Keratinocyte (primary cell): ENCODE measurements around the gene SMIM24. TPM values are rescaled to one million over a fixed set of nuclear protein-coding genes. Genes with fewer than 3 reads are reported as not detected.

ENCODE experiments used
- DNase-seq: peaks from one replicate; pipeline ENCODE4 v3.0.0-alpha.2; 2011; ENCODE audit warnings: low read depth, missing footprints, low spot score
- FAIRE-seq: peaks from 2 replicates; lab custom pipeline; 2011; peaks lifted over from hg19 to GRCh38; lab: Jason Lieb, UNC
- H2AFZ ChIP-seq: 2 replicates; pipeline ENCODE4 v1.6.0; 2012; ENCODE audit warnings: low read length, control low read depth, inconsistent platforms; ENCODE audit not compliant: control insufficient read depth
- H3K27ac ChIP-seq: 2 replicates; pipeline ENCODE4 v1.5.1; 2011; ENCODE audit warnings: low read length; ENCODE audit not compliant: control insufficient read depth, insufficient read depth
- H3K27me3 ChIP-seq: 3 replicates; pipeline ENCODE4 v1.6.0; 2011; ENCODE audit warnings: low read length; ENCODE audit not compliant: control insufficient read depth, insufficient read depth; ENCODE audit errors: extremely low read depth
- H3K36me3 ChIP-seq, 2 experiments: 2 replicates in 1 of 2; 3 replicates in 1 of 2; pipeline ENCODE4 v1.5.1; 2011; ENCODE audit warnings: low read length in 2 of 2, mild to moderate bottlenecking in 1 of 2; ENCODE audit not compliant: control insufficient read depth in 2 of 2, insufficient read depth in 2 of 2; ENCODE audit errors: extremely low read depth in 1 of 2
- H3K4me1 ChIP-seq: 3 replicates; pipeline ENCODE4 v1.5.1; 2011; ENCODE audit warnings: low read length; ENCODE audit not compliant: control insufficient read depth, insufficient read depth; ENCODE audit errors: extremely low read depth
- H3K4me2 ChIP-seq: 3 replicates; pipeline ENCODE4 v1.6.0; 2011; ENCODE audit warnings: low read depth, low read length; ENCODE audit not compliant: control insufficient read depth, insufficient read depth; ENCODE audit errors: extremely low read depth
- H3K4me3 ChIP-seq, 3 experiments: fragments of 200-600 bp in 1 of 3; sonication (generic) in 1 of 3; 2 replicates in 2 of 3; 3 replicates in 1 of 3; pipeline ENCODE4 v1.5.1; 2011 to 2016; ENCODE audit warnings: low read length in 3 of 3, mild to moderate bottlenecking in 3 of 3, control low read depth in 2 of 3, inconsistent platforms in 1 of 3, low read depth in 1 of 3, mixed read lengths in 1 of 3, mixed run types in 1 of 3, moderate library complexity in 1 of 3; ENCODE audit not compliant: control insufficient read depth in 2 of 3, insufficient read depth in 2 of 3; ENCODE audit errors: extremely low read depth in 1 of 3
- H3K79me2 ChIP-seq: 2 replicates; pipeline ENCODE4 v1.6.0; 2012; ENCODE audit warnings: low read length; ENCODE audit not compliant: control insufficient read depth, insufficient read depth
- H3K9ac ChIP-seq: 3 replicates; pipeline ENCODE4 v1.6.0; 2011; ENCODE audit warnings: low read length; ENCODE audit not compliant: control insufficient read depth, insufficient read depth; ENCODE audit errors: extremely low read depth
- H3K9me1 ChIP-seq: 3 replicates; pipeline ENCODE4 v1.6.0; 2011; ENCODE audit warnings: low read length; ENCODE audit not compliant: control insufficient read depth, insufficient read depth; ENCODE audit errors: extremely low read depth
- H3K9me3 ChIP-seq: 2 replicates; pipeline ENCODE4 v1.5.1; 2012; ENCODE audit warnings: low read depth, low read length; ENCODE audit not compliant: control insufficient read depth
- H4K20me1 ChIP-seq: 3 replicates; pipeline ENCODE4 v1.6.0; 2011; ENCODE audit warnings: low read length; ENCODE audit not compliant: control insufficient read depth, insufficient read depth; ENCODE audit errors: extremely low read depth
- CTCF ChIP-seq, 3 experiments: IDR thresholded peaks in 1 of 3; conservative IDR thresholded peaks in 1 of 3; optimal IDR thresholded peaks in 1 of 3; 2 replicates in 2 of 3; 3 replicates in 1 of 3; pipeline versions ENCODE3 to v1.5.1; 2011; ENCODE audit warnings: low read length in 3 of 3, mild to moderate bottlenecking in 3 of 3, moderate library complexity in 2 of 3, control low read depth in 1 of 3, inconsistent platforms in 1 of 3; ENCODE audit not compliant: insufficient read depth in 2 of 3; ENCODE audit errors: extremely low read depth in 1 of 3
- EZH2 ChIP-seq: IDR thresholded peaks from one replicate; pipeline ENCODE4 v1.6.1; 2012; ENCODE audit warnings: inconsistent platforms, mild to moderate bottlenecking, low read length, moderate library complexity
- dilution Hi-C: fragments of 300-500 bp; cut with MboI; formaldehyde crosslinking; loops from one replicate; pipeline ENCODE4 v1.7.0; 2020; ENCODE audit warnings: low sequenced_read_pairs; ENCODE audit not compliant: extremely low pct_ligation_motif_present
- polyA plus RNA-seq, 5 experiments: library from polyadenylated mRNA; depleted of rRNA in 3 of 5; stranded (reverse) in 3 of 5; stranded (forward) in 1 of 5; unstranded in 1 of 5; fragments of >200 nt; gene quantifications; 1 replicate in 1 of 5; 2 replicates in 3 of 5; 3 replicates in 1 of 5; pipeline versions ENCODE4 v1.2.1 to v1.2.3, GENCODE V29; 2011 to 2012; ENCODE audit warnings: missing spikeins in 2 of 5, low read depth in 1 of 5, low replicate concordance in 1 of 5

Gene SMIM24
- polyA plus RNA-seq, 1 donor (not counting 4 experiments of a cell fraction or from before 2014, with no cell fraction given), result not detected

GRCh38 chr19:3455393-3455955, 24.9 kb downstream of the SMIM24 start:
- H2AFZ ChIP-seq, result no peak overlapping the region
- TF ChIP-seq CTCF (optimal IDR thresholded peaks at IDR 0.05 in 1 of 3, IDR thresholded peaks at IDR 0.05 in 1 of 3, conservative IDR thresholded peaks at IDR 0.05 in 1 of 3; ENCODE audit: extremely low read depth in 1 of 3, insufficient read depth in 2 of 3, low read length in 3 of 3), result no peak
- no peak for TF ChIP-seq EZH2
- no peaks in the 10 kb centered on the region for H3K27me3 ChIP-seq
- no peak overlapping the region for H3K9ac ChIP-seq
- H3K4me2 ChIP-seq, result no peak overlapping the region
- no peak overlapping the region for H3K4me3 ChIP-seq
- no peak for DNase-seq
- peaks cover 9% of the 10 kb centered on the region for H3K4me1 ChIP-seq
- dilution Hi-C loops, result no loop called here
- H3K9me1 ChIP-seq, result no peaks in the 10 kb centered on the region
- FAIRE-seq, result no peak
- H3K79me2 ChIP-seq, result peaks cover 5% of the 10 kb centered on the region
- no peak overlapping the region for H3K27ac ChIP-seq
- H3K36me3 ChIP-seq, result peaks cover 18 to 36% of the 10 kb centered on the region in 2 experiments
- no peaks in the 10 kb centered on the region for H4K20me1 ChIP-seq
- no peaks in the 10 kb centered on the region for H3K9me3 ChIP-seq

GRCh38 chr19:3454656-3455392, 25.5 kb downstream of the SMIM24 start:
- dilution Hi-C loops, result no loop called here
- H3K36me3 ChIP-seq, result peaks cover 18 to 31% of the 10 kb centered on the region in 2 experiments
- FAIRE-seq, result no peak

More at GRCh38 chr19:3454656-3455392, 25.5 kb downstream of the SMIM24 start:
- no peaks in the 10 kb centered on the region for H3K27me3 ChIP-seq
- no peak overlapping the region for H3K4me2 ChIP-seq
- peaks cover 9% of the 10 kb centered on the region for H3K4me1 ChIP-seq
- peaks cover 5% of the 10 kb centered on the region for H3K79me2 ChIP-seq
- H3K4me3 ChIP-seq, result no peak overlapping the region
- H4K20me1 ChIP-seq, result no peaks in the 10 kb centered on the region
- H3K9ac ChIP-seq, result no peak overlapping the region
- no peaks in the 10 kb centered on the region for H3K9me1 ChIP-seq
- no peak overlapping the region for H3K27ac ChIP-seq
- no peak for DNase-seq
- no peaks in the 10 kb centered on the region for H3K9me3 ChIP-seq
- TF ChIP-seq EZH2 (no peak), CTCF (optimal IDR thresholded peaks at IDR 0.05 in 1 of 3, IDR thresholded peaks at IDR 0.05 in 1 of 3, conservative IDR thresholded peaks at IDR 0.05 in 1 of 3; ENCODE audit: extremely low read depth in 1 of 3, insufficient read depth in 2 of 3, low read length in 3 of 3) (no peak)
- H2AFZ ChIP-seq, result no peak overlapping the region
